Stimulated activated CD4-positive, alpha-beta T cell treated with anti-CD3 and anti-CD28 coated beads, Interleukin-4, amount 100 ng/mL, for 1 hour (primary cell): ENCODE measurements around the gene PRUNE2.
"Not testable (repeated sequence)": the region's sequence is repeated elsewhere in the genome, so short reads cannot be mapped to it uniquely, and the experiment has no call there.

Source experiments
- DNase-seq: peaks from one replicate; pipeline ENCODE4 v3.0.0-alpha.2; 2020

The PRUNE2 gene

GRCh38 chr9:76619197-76619596 is 286.7 kb downstream of the PRUNE2 start:
- DNase-seq: no peak

GRCh38 chr9:76618762-76619161 is 287.2 kb downstream of the PRUNE2 start:
- no peak for DNase-seq

- no peak for DNase-seq
Measured at GRCh38 chr9:76617497-76618175, 288.3 kb downstream of the PRUNE2 start.

GRCh38 chr9:76616780-76617179 is 289.1 kb downstream of the PRUNE2 start:
- no peak for DNase-seq

GRCh38 chr9:76615177-76615603 is 290.7 kb downstream of the PRUNE2 start:
- DNase-seq: no peak

GRCh38 chr9:76613974-76614373 is 291.9 kb downstream of the PRUNE2 start:
- no peak for DNase-seq

- no peak for DNase-seq
Measured at GRCh38 chr9:76613150-76613781, 292.6 kb downstream of the PRUNE2 start.

GRCh38 chr9:76610011-76610352 is 295.9 kb downstream of the PRUNE2 start:
- DNase-seq: no peak

- no peak for DNase-seq
Measured at GRCh38 chr9:76609285-76610010, 296.5 kb downstream of the PRUNE2 start.

- no peak for DNase-seq
Measured at GRCh38 chr9:76608575-76609273, 297.2 kb downstream of the PRUNE2 start.

- no peak for DNase-seq
Measured at GRCh38 chr9:76607730-76608436, 298.0 kb downstream of the PRUNE2 start.

- no peak for DNase-seq
Measured at GRCh38 chr9:76605321-76605900, 300.5 kb downstream of the PRUNE2 start.

- no peak for DNase-seq
Measured at GRCh38 chr9:76603931-76604570, 301.9 kb downstream of the PRUNE2 start.

- DNase-seq: no peak
Measured at GRCh38 chr9:76603448-76603895, 302.4 kb downstream of the PRUNE2 start.

GRCh38 chr9:76602199-76602598 is 303.7 kb downstream of the PRUNE2 start:
- DNase-seq: no peak

GRCh38 chr9:76600007-76600615 is 305.8 kb downstream of the PRUNE2 start:
- DNase-seq: no peak

GRCh38 chr9:76598981-76599380 is 306.9 kb downstream of the PRUNE2 start:
- no peak for DNase-seq

GRCh38 chr9:76595645-76596044 is 310.3 kb downstream of the PRUNE2 start:
- no peak for DNase-seq

- no peak for DNase-seq
Measured at GRCh38 chr9:76594764-76595424, 311.0 kb downstream of the PRUNE2 start.

GRCh38 chr9:76593961-76594735 is 311.8 kb downstream of the PRUNE2 start:
- DNase-seq: not testable (repeated sequence)
